NB4 (cell line): ENCODE data around the gene HHIPL2.
A peak's percentile ranks its signal among the peaks of the same experiment; 100 is the strongest.

Experiments
- DNase-seq: peaks from one replicate; pipeline ENCODE4 v3.0.0; 2010; ENCODE audit warnings: low read depth
- H3K4me3 ChIP-seq: one replicate; pipeline ENCODE4 v1.5.1; 2011; ENCODE audit warnings: mild to moderate bottlenecking, low read depth, low read length, moderate library complexity
- MAX ChIP-seq: IDR thresholded peaks from 2 replicates; pipeline ENCODE4 v1.6.1; 2011; ENCODE audit warnings: low read depth, low read length
- MYC ChIP-seq: IDR thresholded peaks from 2 replicates; pipeline ENCODE4 v1.6.1; 2011; ENCODE audit warnings: low read depth, low read length
- POLR2A ChIP-seq: IDR thresholded peaks from 2 replicates; pipeline ENCODE4 v1.6.1; 2011; ENCODE audit warnings: mild to moderate bottlenecking; ENCODE audit not compliant: insufficient read length; ENCODE audit errors: extremely low read depth
- TF ChIP-seq, protein P1 (sequence below): IDR thresholded peaks from one replicate; pipeline ENCODE4 v1.5.1; 2012; ENCODE audit warnings: low read depth, low read length

Gene HHIPL2

DNA sequence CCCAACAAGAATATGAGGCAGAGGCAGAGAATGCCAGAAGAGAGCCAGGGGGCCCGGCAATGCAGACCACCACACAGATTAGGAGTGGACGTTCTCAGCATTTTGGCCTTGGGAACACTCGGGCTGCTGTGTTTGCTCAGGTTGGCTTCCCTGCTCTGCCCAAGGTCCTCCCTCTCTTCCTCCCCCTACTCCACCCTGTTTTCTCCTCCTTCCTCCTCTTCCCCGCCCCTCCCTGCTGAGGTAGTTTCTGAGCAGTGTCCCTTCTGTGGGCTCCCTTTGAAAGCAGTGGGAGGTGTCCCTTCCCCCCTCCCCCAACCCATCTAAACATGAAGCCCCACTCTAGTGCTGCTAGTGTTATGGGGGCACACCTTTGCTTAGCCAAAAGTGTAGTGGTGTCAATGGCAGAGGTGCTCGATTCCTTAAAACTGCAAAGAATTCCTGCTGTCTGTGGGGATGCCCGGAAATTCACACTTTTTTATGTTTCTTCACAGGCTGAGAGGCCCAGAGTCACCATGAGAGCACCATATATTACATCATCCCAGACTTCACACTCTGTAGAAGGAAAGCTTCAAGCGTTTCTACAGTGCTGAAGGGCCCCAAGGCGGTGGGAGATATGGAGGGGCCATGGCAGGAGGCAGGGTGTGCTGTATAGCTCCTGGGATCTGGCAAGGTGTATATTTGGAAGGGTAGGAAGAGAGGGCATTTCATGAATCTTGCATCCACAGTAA is at the start of gene HHIPL2:
TSS of gene HHIPL2 (minus strand) at position 161 of the 728 bp plus-strand sequence. CDS start at position 101, 60 bp downstream.
- TF ChIP-seq POLR2A: no peak
- no peak for TF ChIP-seq MAX
- TF ChIP-seq MYC: no peak
- TF ChIP-seq, protein P1, sequence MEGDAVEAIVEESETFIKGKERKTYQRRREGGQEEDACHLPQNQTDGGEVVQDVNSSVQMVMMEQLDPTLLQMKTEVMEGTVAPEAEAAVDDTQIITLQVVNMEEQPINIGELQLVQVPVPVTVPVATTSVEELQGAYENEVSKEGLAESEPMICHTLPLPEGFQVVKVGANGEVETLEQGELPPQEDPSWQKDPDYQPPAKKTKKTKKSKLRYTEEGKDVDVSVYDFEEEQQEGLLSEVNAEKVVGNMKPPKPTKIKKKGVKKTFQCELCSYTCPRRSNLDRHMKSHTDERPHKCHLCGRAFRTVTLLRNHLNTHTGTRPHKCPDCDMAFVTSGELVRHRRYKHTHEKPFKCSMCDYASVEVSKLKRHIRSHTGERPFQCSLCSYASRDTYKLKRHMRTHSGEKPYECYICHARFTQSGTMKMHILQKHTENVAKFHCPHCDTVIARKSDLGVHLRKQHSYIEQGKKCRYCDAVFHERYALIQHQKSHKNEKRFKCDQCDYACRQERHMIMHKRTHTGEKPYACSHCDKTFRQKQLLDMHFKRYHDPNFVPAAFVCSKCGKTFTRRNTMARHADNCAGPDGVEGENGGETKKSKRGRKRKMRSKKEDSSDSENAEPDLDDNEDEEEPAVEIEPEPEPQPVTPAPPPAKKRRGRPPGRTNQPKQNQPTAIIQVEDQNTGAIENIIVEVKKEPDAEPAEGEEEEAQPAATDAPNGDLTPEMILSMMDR: no peak
- no peak for DNase-seq
- no peak within 1 kb of the TSS for H3K4me3 ChIP-seq

- no peak for TF ChIP-seq MAX
- TF ChIP-seq, protein P1: no peak
- no peak for TF ChIP-seq POLR2A
- TF ChIP-seq MYC: no peak
- no peak for DNase-seq
- H3K4me3 ChIP-seq: no peak overlapping the region
Observed at GRCh38 chr1:222596696-222597095, 48.8 kb upstream of the HHIPL2 start.

DNA sequence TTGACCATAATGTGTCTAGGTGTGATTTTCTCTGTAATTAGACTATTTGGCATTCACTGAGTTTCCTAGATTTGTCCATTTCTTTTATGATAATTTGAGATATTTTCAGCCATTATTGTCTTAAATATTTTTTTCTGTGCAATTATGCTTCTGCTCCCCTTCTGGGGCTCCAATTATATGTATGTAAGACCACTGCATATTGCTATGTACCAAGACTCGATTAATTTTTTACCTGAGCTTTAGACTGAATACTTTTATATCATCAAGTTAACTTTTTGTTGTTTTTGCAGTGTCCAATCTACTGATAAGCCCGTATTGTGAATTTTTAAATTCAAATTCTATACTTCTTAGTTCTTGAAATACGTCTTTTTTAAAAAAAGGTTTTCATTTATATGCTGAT is 46.9 kb upstream of the HHIPL2 start:
- no peak for DNase-seq
- H3K4me3 ChIP-seq: no peak overlapping the region
- TF ChIP-seq, protein P1: no peak
- TF ChIP-seq MAX (no peak), POLR2A (no peak), MYC (no peak)

DNA sequence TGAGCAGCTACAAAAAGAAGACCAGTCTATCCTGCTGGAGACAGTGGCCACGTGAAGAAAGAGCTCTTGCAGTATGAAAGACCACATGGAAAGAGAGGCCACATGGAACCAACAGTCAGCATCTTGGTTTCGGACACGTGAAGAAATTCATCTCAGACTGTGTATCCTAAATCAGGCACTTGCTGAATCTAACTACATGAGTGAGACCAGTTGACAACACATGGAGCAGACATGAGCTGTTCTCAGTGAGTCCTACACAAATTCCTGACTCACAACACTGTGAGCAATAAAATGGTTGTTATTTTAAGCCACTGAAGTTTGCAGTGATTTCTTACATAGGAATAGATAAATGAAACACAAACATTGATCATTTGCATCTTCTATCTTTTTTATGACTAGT is 44.3 kb upstream of the HHIPL2 start:
- TF ChIP-seq MYC (no peak), MAX (no peak), POLR2A (no peak)
- TF ChIP-seq, protein P1: no peak
- DNase-seq: no peak
- H3K4me3 ChIP-seq: no peak overlapping the region

GRCh38 chr1:222589462-222590302 is 41.8 kb upstream of the HHIPL2 start, which contains the start of gene TAF1A:
TSS of gene TAF1A (minus strand) at chr1:222589933.
- TF ChIP-seq, protein P1: no peak
- peak; percentile 44 for TF ChIP-seq MYC
- TF ChIP-seq POLR2A: peak; percentile 37
- TF ChIP-seq MAX: 0 out of 2 replicates have a peak, but pooled peaks have one; percentile 19
- peak within 1 kb of the TSS; percentile 89 for H3K4me3 ChIP-seq
- DNase-seq: peak; percentile 88
